ENCODE measurements around the gene SFR1. TPM values are rescaled to one million over a fixed set of nuclear protein-coding genes. Genes with fewer than 3 reads are reported as not detected.

The SFR1 gene
- total and polyA plus RNA-seq, 7 experiments from 2014 or later: 10.1 to 19.8 (median 14.2) TPM

DNA sequence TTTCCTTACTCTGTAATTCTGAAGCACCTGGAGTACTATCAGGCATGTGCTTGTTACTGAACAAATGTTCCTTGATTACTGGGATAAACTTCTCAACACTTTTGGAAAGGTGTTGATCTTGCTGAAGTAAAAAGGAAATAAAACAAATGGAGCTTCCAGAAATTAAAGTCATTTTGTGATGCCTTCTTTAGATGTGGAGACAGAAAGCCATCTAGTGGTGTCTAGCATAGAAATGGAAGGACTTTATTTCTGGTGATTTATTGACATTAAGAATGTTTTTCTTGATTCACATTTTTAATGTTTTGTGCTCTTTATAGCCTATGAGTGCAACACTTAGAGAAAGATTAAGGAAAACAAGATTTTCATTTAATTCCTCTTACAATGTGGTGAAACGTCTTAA, 1.4 kb downstream of the SFR1 start:
- peak overlapping the region in 8 of 9 donors; percentile 21 to 99 (median 86) for H3K27ac Mint-ChIP-seq
- peak overlapping the region in 9 of 10 donors; percentile 59 to 97 (median 93) for H3K4me3 Mint-ChIP-seq

DNA sequence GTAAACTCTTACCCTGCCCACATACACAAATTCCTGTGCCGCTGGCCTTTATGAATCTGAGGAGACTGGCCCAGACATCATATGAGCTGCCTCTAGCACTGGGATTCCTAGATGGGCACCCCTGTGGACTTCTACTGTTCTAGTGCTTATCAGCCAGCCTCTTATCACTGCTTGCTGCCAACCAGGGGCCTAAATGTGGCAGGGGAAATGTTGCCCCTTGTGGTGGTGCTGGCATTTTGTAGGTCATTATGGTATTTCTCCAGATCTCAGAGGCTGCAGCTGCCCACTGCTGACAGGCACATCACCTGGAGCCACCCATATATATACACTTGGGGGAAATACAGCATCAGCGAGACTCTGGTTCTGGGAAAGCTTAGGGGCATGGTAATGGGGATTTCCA, 5.4 kb downstream of the SFR1 start:
- no peak for DNase-seq

More for the DNA sequence above, 1.4 kb downstream of the SFR1 start:
- no peak overlapping the region for H3K4me3 ChIP-seq (ENCODE audit: low read length)
- H3K9me3 ChIP-seq (ENCODE audit: control insufficient read depth in 2 of 3, low read length in 3 of 3): no peaks in the 10 kb centered on the region
- intact Hi-C loops (cut with micrococcal nuclease): loop anchor here (1.0 to 10.0 kb wide), 11 partner anchors 41 to 1729 kb away; partner anchors contain the start of genes CFAP58 (in 2 of the 2), ITPRIP (in 1 of the 2), NFKB2 (in 1 of the 2) and TAF5 (in 1 of the 2)
- Mint-ChIP-seq H3K4me1 (peaks cover 9 to 47% (median 32%) of the 10 kb centered on the region in 7 donors), H3K27me3 (no peaks in the 10 kb centered on the region), H3K9me3 (no peaks in the 10 kb centered on the region), H3K36me3 (peaks cover 4 to 9% (median 7%) of the 10 kb centered on the region in 5 donors)
- H3K27me3 ChIP-seq (ENCODE audit: control insufficient read depth in 2 of 2, insufficient read depth in 2 of 2, low read length in 2 of 2): no peaks in the 10 kb centered on the region
- H3K4me1 ChIP-seq (ENCODE audit: control insufficient read depth in 2 of 2, insufficient read depth in 2 of 2, low read length in 2 of 2): peaks cover 13 to 18% of the 10 kb centered on the region in 2 donors
- POLR2A ChIA-PET: interaction anchor here (0.6 to 0.7 kb wide), 4 partner anchors 47 to 235 kb away, joined by 3 to 4 read pairs (median 3); no protein-coding TSS in a partner anchor
- ATAC-seq (no peak), DNase-seq (peak in 3 of 9 donors; percentile 4 to 10 (median 5))
- peaks cover 0 to 4% (median 0%) of the 10 kb centered on the region in 3 experiments for H3K36me3 ChIP-seq (ENCODE audit: control insufficient read depth in 2 of 3, insufficient read depth in 3 of 3, low read length in 3 of 3)
- CTCF ChIA-PET: interaction anchor here (0.6 to 1.5 kb wide), 8 partner anchors 14 to 235 kb away, joined by 3 to 5 read pairs (median 4); no protein-coding TSS in a partner anchor
- peak overlapping the region; percentile 95 for H3K27ac ChIP-seq (ENCODE audit: low read depth, low read length)

DNA sequence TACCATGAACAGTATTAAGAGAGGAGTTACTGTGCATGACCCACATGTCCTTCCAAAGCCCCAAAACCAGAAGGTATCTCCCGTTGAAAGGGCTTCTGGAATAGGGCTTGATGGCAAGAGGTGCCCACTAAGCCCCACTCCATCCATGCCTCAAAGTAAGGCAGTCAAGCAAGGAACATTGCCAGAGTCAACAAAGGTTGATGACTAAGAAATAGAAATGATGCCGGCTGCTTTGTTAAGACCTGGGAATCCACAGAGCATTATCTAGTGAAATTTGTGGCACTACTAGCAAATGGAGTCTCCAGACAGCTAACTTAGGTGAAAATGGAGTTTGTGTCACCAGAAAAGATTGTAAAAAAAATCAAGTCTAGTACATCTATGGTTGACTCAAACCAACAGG, 6.2 kb downstream of the SFR1 start:
- intact Hi-C loops (cut with micrococcal nuclease): loop anchor here in 1 of 2 donors (10.0 kb wide), 1 partner anchor 1733 kb away; the partner anchor contains the start of gene NFKB2
- H3K4me3 Mint-ChIP-seq: no peak overlapping the region
- H3K27me3 Mint-ChIP-seq: peaks cover 7 to 14% (median 8%) of the 10 kb centered on the region in 5 donors
- CTCF ChIA-PET: interaction anchor here (1.3 kb wide), 1 partner anchor 12 kb away, joined by 3 read pairs; no protein-coding TSS in a partner anchor
- ATAC-seq: no peak
- DNase-seq: no peak
- H3K9me3 ChIP-seq (ENCODE audit: control insufficient read depth in 2 of 3, low read length in 3 of 3): no peaks in the 10 kb centered on the region
- H3K36me3 Mint-ChIP-seq: peaks cover 4 to 9% (median 7%) of the 10 kb centered on the region in 5 donors
- H3K27ac Mint-ChIP-seq: no peak overlapping the region
- H3K9me3 Mint-ChIP-seq: no peaks in the 10 kb centered on the region
- H3K4me1 Mint-ChIP-seq: peaks cover 2 to 23% (median 11%) of the 10 kb centered on the region in 7 donors
- H3K4me3 ChIP-seq (ENCODE audit: low read length): no peak overlapping the region
- no peaks in the 10 kb centered on the region for H3K36me3 ChIP-seq (ENCODE audit: control insufficient read depth in 2 of 3, insufficient read depth in 3 of 3, low read length in 3 of 3)
- peaks cover under 1 to 2% of the 10 kb centered on the region in 2 donors for H3K4me1 ChIP-seq (ENCODE audit: control insufficient read depth in 2 of 2, insufficient read depth in 2 of 2, low read length in 2 of 2)
- H3K27ac ChIP-seq (ENCODE audit: low read depth, low read length): no peak overlapping the region
- H3K27me3 ChIP-seq (ENCODE audit: control insufficient read depth in 2 of 2, insufficient read depth in 2 of 2, low read length in 2 of 2): no peaks in the 10 kb centered on the region
- POLR2A ChIA-PET: no interaction called here

More for the DNA sequence above, 5.4 kb downstream of the SFR1 start:
- H3K9me3 Mint-ChIP-seq: no peaks in the 10 kb centered on the region
- intact Hi-C loops (cut with micrococcal nuclease): loop anchor here in 1 of 2 donors (10.0 kb wide), 1 partner anchor 1733 kb away; the partner anchor contains the start of gene NFKB2
- H3K27me3 ChIP-seq (ENCODE audit: control insufficient read depth in 2 of 2, insufficient read depth in 2 of 2, low read length in 2 of 2): no peaks in the 10 kb centered on the region
- peaks cover 8 to 29% (median 19%) of the 10 kb centered on the region in 7 donors for H3K4me1 Mint-ChIP-seq
- ATAC-seq: peak; percentile 45
- peaks cover 0 to 6% (median under 1%) of the 10 kb centered on the region in 5 donors for H3K27me3 Mint-ChIP-seq
- H3K36me3 Mint-ChIP-seq: peaks cover 4 to 9% (median 7%) of the 10 kb centered on the region in 5 donors
- peak overlapping the region in 1 of 9 donors; percentile 5 for H3K27ac Mint-ChIP-seq
- no peak overlapping the region for H3K4me3 ChIP-seq (ENCODE audit: low read length)
- no peaks in the 10 kb centered on the region for H3K36me3 ChIP-seq (ENCODE audit: control insufficient read depth in 2 of 3, insufficient read depth in 3 of 3, low read length in 3 of 3)
- ChIA-PET POLR2A (no interaction called here), CTCF (interaction anchor here (1.3 kb wide), 1 partner anchor 13 kb away, joined by 3 read pairs; no protein-coding TSS in a partner anchor)
- H3K4me3 Mint-ChIP-seq: no peak overlapping the region
- peaks cover 8 to 9% of the 10 kb centered on the region in 2 donors for H3K4me1 ChIP-seq (ENCODE audit: control insufficient read depth in 2 of 2, insufficient read depth in 2 of 2, low read length in 2 of 2)
- H3K9me3 ChIP-seq (ENCODE audit: control insufficient read depth in 2 of 3, low read length in 3 of 3): no peaks in the 10 kb centered on the region
- no peak overlapping the region for H3K27ac ChIP-seq (ENCODE audit: low read depth, low read length)

DNA sequence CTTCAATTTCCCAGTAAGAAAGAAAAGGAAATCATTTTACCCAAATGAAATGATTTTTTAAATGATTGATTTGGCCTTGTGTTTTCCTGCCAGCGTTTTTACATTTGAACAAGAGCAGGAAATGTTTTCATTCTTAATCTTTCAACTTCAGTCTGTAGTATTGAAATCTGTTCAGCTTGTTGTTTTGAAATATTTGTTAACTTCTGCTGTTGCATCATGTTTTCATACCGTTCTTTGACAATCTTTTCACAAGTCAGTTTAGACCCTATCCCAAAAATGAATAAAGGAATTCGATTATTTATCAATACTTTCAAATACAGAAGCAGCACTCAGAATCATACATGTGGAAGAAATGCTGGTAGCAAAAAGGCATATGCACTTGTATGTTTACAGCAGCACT, 8.1 kb downstream of the SFR1 start:
- Mint-ChIP-seq H3K27me3 (peaks cover 7 to 30% (median 20%) of the 10 kb centered on the region in 5 donors), H3K36me3 (peaks cover 4 to 12% (median 7%) of the 10 kb centered on the region in 5 donors), H3K4me3 (no peak overlapping the region), H3K27ac (no peak overlapping the region), H3K9me3 (no peaks in the 10 kb centered on the region), H3K4me1 (peaks cover 0 to 13% (median 4%) of the 10 kb centered on the region in 7 donors)
- H3K4me3 ChIP-seq (ENCODE audit: low read length): no peak overlapping the region
- ChIA-PET CTCF (no interaction called here), POLR2A (interaction anchor here (0.6 to 2.6 kb wide), 2 partner anchors 9 to 221 kb away, joined by 5 to 14 read pairs; partner anchors contain the start of gene SFR1)
- H3K36me3 ChIP-seq (ENCODE audit: control insufficient read depth in 2 of 3, insufficient read depth in 3 of 3, low read length in 3 of 3): no peaks in the 10 kb centered on the region
- intact Hi-C loops (cut with micrococcal nuclease): no loop called here
- H3K27me3 ChIP-seq (ENCODE audit: control insufficient read depth in 2 of 2, insufficient read depth in 2 of 2, low read length in 2 of 2): peaks cover 0 to 6% of the 10 kb centered on the region in 2 donors
- DNase-seq (no peak), ATAC-seq (no peak)
- H3K9me3 ChIP-seq (ENCODE audit: control insufficient read depth in 2 of 3, low read length in 3 of 3): no peaks in the 10 kb centered on the region
- no peaks in the 10 kb centered on the region for H3K4me1 ChIP-seq (ENCODE audit: control insufficient read depth in 2 of 2, insufficient read depth in 2 of 2, low read length in 2 of 2)
- H3K27ac ChIP-seq (ENCODE audit: low read depth, low read length): no peak overlapping the region

DNA sequence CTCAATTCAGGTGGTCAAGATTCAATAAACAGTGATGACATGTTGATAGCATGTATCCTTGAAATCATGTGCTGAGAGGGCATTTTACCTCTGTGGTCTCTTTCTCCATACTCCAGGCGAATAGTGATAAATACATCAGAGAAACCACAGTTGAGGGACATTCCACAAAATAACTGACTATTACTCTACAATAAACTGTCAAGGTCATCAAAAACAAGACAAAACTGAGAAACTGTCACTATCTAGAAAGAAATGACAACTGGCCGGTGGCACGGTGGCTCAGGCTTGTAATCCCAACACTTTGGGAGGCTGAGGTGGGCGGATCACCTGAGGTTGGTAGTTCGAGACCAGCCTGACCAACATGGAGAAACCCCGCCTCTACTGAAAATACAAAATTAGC, 16.2 kb downstream of the SFR1 start:
- H3K4me3 Mint-ChIP-seq: no peak overlapping the region
- H3K36me3 ChIP-seq (ENCODE audit: control insufficient read depth in 2 of 3, insufficient read depth in 3 of 3, low read length in 3 of 3): no peaks in the 10 kb centered on the region
- DNase-seq: no peak
- H3K4me1 ChIP-seq (ENCODE audit: control insufficient read depth in 2 of 2, insufficient read depth in 2 of 2, low read length in 2 of 2): no peaks in the 10 kb centered on the region
- H3K27ac ChIP-seq (ENCODE audit: low read depth, low read length): no peak overlapping the region
- H3K27me3 ChIP-seq (ENCODE audit: control insufficient read depth in 2 of 2, insufficient read depth in 2 of 2, low read length in 2 of 2): peaks cover 0 to 6% of the 10 kb centered on the region in 2 donors
- no peak overlapping the region for H3K27ac Mint-ChIP-seq
- H3K27me3 Mint-ChIP-seq: peaks cover 0 to 52% (median 18%) of the 10 kb centered on the region in 5 donors
- H3K4me1 Mint-ChIP-seq: no peaks in the 10 kb centered on the region
- no peak for ATAC-seq
- H3K9me3 ChIP-seq (ENCODE audit: control insufficient read depth in 2 of 3, low read length in 3 of 3): no peaks in the 10 kb centered on the region
- no peaks in the 10 kb centered on the region for H3K9me3 Mint-ChIP-seq
- intact Hi-C loops (cut with micrococcal nuclease): no loop called here
- peaks cover 0 to 4% (median 0%) of the 10 kb centered on the region in 5 donors for H3K36me3 Mint-ChIP-seq
- H3K4me3 ChIP-seq (ENCODE audit: low read length): no peak overlapping the region
- CTCF ChIA-PET: interaction anchor here (0.6 to 0.7 kb wide), 2 partner anchors 176 to 365 kb away, joined by 3 read pairs; no protein-coding TSS in a partner anchor
- POLR2A ChIA-PET: interaction anchor here (1.4 kb wide), 1 partner anchor 16 kb away, joined by 5 read pairs; the partner anchor contains the start of gene SFR1

DNA sequence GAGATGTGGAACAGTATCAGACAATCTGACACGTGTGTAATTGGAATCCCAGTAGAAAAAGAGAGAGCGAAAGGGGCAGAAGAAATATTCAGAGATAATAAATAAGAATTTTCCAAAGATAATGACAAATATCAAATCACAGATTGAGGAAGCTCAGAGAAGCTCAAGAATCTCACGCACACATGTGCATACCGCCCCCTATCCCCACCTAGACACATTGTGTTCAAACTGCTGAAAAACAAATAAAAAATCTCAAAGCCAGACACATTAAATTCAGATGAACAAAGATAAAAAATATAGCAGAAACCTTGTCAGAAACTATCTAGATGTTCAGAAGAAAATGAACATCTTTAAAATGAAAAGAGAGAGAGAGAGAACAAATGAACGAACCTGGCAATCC, 17.2 kb downstream of the SFR1 start:
- H3K36me3 ChIP-seq (ENCODE audit: control insufficient read depth in 2 of 3, insufficient read depth in 3 of 3, low read length in 3 of 3): no peaks in the 10 kb centered on the region
- H3K27ac Mint-ChIP-seq: no peak overlapping the region
- no peaks in the 10 kb centered on the region for H3K4me1 ChIP-seq (ENCODE audit: control insufficient read depth in 2 of 2, insufficient read depth in 2 of 2, low read length in 2 of 2)
- H3K9me3 Mint-ChIP-seq: no peaks in the 10 kb centered on the region
- no peak overlapping the region for H3K27ac ChIP-seq (ENCODE audit: low read depth, low read length)
- no peaks in the 10 kb centered on the region for H3K4me1 Mint-ChIP-seq
- no peak overlapping the region for H3K4me3 ChIP-seq (ENCODE audit: low read length)
- POLR2A ChIA-PET: no interaction called here
- peak in 2 of 9 donors; percentile 8 to 14 for DNase-seq
- ATAC-seq: peak; percentile 65
- intact Hi-C loops (cut with micrococcal nuclease): loop anchor here in 1 of 2 donors (1.0 kb wide), 1 partner anchor 251 kb away; no protein-coding TSS in a partner anchor
- H3K36me3 Mint-ChIP-seq: peaks cover 0 to 3% (median 0%) of the 10 kb centered on the region in 5 donors
- CTCF ChIA-PET: interaction anchor here (1.4 kb wide), 1 partner anchor 17 kb away, joined by 5 read pairs; no protein-coding TSS in a partner anchor
- no peaks in the 10 kb centered on the region for H3K9me3 ChIP-seq (ENCODE audit: control insufficient read depth in 2 of 3, low read length in 3 of 3)
- H3K27me3 ChIP-seq (ENCODE audit: control insufficient read depth in 2 of 2, insufficient read depth in 2 of 2, low read length in 2 of 2): peaks cover 0 to 3% of the 10 kb centered on the region in 2 donors
- H3K4me3 Mint-ChIP-seq: no peak overlapping the region
- H3K27me3 Mint-ChIP-seq: peaks cover 1 to 49% (median 11%) of the 10 kb centered on the region in 5 donors

Measured in naive thymus-derived CD4-positive, alpha-beta T cell (primary cell).